HepG2 (cell line): Measurements from ENCODE around the gene TNN.

Source experiments
- GABPA ChIP-seq, 2 experiments: IDR thresholded peaks; 2 replicates each; pipeline ENCODE4 v1.6.1; 2011 to 2016; ENCODE audit warnings: low read depth in 2 of 2, low read length in 1 of 2, missing biosample characterization in 1 of 2, missing genetic modification characterization in 1 of 2
- POLR2A ChIP-seq, 2 experiments: IDR thresholded peaks; 2 replicates each; pipeline ENCODE4 v1.6.1; 2011; ENCODE audit warnings: low read depth in 2 of 2, low read length in 2 of 2, mild to moderate bottlenecking in 1 of 2, moderate library complexity in 1 of 2; ENCODE audit not compliant: insufficient read depth in 1 of 2
- USF2 ChIP-seq, 2 experiments: sonication (generic) in 1 of 2; formaldehyde crosslinking in 1 of 2; IDR thresholded peaks; 2 replicates each; pipeline versions ENCODE4 v1.5.1 to v1.6.1; 2011 to 2020; ENCODE audit warnings: borderline replicate concordance in 1 of 2, low read depth in 1 of 2, low read length in 1 of 2, mild to moderate bottlenecking in 1 of 2, missing genetic modification reagents in 1 of 2, moderate library complexity in 1 of 2
- ZNF121 ChIP-seq: sonication (generic); formaldehyde crosslinking; IDR thresholded peaks from 2 replicates; pipeline ENCODE4 v1.5.0; 2020; ENCODE audit warnings: mild to moderate bottlenecking, missing genetic modification reagents
- ZNF891 ChIP-seq: sonication (generic); formaldehyde crosslinking; IDR thresholded peaks from 2 replicates; pipeline ENCODE4 v1.5.0; 2020; ENCODE audit warnings: mild to moderate bottlenecking, missing genetic modification reagents
- TF ChIP-seq, protein P1 (sequence below): sonication (generic); formaldehyde crosslinking; IDR thresholded peaks from 2 replicates; pipeline ENCODE4 v1.5.0; 2020; ENCODE audit warnings: mild to moderate bottlenecking, missing genetic modification reagents, moderate library complexity
- TF ChIP-seq, protein P2 (sequence below): sonication (generic); formaldehyde crosslinking; IDR thresholded peaks from 2 replicates; pipeline ENCODE4 v1.5.1; 2020; ENCODE audit warnings: mild to moderate bottlenecking, missing genetic modification reagents, moderate library complexity

- TF ChIP-seq ZNF121 (CRISPR knock-in tag) (no peak), GABPA (IDR thresholded peaks at IDR 0.05; ENCODE audit: low read depth, low read length) (no peak), GABPA (CRISPR knock-in tag; IDR thresholded peaks at IDR 0.05; ENCODE audit: low read depth) (no peak), ZNF891 (CRISPR knock-in tag) (no peak), USF2 (IDR thresholded peaks at IDR 0.05; ENCODE audit: low read depth, low read length) (no peak), USF2 (CRISPR knock-in tag; IDR thresholded peaks at IDR 0.05; ENCODE audit: borderline replicate concordance) (no peak), POLR2A (IDR thresholded peaks at IDR 0.05; ENCODE audit: insufficient read depth in 1 of 2, low read depth in 2 of 2, low read length in 2 of 2) (no peak)
- TF ChIP-seq, protein P1, sequence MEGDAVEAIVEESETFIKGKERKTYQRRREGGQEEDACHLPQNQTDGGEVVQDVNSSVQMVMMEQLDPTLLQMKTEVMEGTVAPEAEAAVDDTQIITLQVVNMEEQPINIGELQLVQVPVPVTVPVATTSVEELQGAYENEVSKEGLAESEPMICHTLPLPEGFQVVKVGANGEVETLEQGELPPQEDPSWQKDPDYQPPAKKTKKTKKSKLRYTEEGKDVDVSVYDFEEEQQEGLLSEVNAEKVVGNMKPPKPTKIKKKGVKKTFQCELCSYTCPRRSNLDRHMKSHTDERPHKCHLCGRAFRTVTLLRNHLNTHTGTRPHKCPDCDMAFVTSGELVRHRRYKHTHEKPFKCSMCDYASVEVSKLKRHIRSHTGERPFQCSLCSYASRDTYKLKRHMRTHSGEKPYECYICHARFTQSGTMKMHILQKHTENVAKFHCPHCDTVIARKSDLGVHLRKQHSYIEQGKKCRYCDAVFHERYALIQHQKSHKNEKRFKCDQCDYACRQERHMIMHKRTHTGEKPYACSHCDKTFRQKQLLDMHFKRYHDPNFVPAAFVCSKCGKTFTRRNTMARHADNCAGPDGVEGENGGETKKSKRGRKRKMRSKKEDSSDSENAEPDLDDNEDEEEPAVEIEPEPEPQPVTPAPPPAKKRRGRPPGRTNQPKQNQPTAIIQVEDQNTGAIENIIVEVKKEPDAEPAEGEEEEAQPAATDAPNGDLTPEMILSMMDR, result no peak
- TF ChIP-seq, protein P2, sequence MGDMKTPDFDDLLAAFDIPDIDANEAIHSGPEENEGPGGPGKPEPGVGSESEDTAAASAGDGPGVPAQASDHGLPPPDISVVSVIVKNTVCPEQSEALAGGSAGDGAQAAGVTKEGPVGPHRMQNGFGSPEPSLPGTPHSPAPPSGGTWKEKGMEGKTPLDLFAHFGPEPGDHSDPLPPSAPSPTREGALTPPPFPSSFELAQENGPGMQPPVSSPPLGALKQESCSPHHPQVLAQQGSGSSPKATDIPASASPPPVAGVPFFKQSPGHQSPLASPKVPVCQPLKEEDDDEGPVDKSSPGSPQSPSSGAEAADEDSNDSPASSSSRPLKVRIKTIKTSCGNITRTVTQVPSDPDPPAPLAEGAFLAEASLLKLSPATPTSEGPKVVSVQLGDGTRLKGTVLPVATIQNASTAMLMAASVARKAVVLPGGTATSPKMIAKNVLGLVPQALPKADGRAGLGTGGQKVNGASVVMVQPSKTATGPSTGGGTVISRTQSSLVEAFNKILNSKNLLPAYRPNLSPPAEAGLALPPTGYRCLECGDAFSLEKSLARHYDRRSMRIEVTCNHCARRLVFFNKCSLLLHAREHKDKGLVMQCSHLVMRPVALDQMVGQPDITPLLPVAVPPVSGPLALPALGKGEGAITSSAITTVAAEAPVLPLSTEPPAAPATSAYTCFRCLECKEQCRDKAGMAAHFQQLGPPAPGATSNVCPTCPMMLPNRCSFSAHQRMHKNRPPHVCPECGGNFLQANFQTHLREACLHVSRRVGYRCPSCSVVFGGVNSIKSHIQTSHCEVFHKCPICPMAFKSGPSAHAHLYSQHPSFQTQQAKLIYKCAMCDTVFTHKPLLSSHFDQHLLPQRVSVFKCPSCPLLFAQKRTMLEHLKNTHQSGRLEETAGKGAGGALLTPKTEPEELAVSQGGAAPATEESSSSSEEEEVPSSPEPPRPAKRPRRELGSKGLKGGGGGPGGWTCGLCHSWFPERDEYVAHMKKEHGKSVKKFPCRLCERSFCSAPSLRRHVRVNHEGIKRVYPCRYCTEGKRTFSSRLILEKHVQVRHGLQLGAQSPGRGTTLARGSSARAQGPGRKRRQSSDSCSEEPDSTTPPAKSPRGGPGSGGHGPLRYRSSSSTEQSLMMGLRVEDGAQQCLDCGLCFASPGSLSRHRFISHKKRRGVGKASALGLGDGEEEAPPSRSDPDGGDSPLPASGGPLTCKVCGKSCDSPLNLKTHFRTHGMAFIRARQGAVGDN (CRISPR knock-in tag), result no peak
These were observed 11.0 kb downstream of the TNN start for GRCh38 chr1:175078629-175079028.
